Measurements from ENCODE around the gene SPATA31A1.
"Not testable (repeated sequence)": the region's sequence is repeated elsewhere in the genome, so short reads cannot be mapped to it uniquely, and the experiment has no call there.

SPATA31A1 gene

GRCh38 chr9:39355369-39355768 is at the start of gene SPATA31A1:
Gene SPATA31A1 (plus strand): TSS chr9:39355669. CDS start chr9:39355731, 62 bp downstream.
- DNase-seq (ENCODE audit: low read depth in 1 of 2, low spot score in 1 of 2): not testable (repeated sequence)

GRCh38 chr9:39407261-39408204 is 52.1 kb downstream of the SPATA31A1 start:
- DNase-seq (ENCODE audit: low read depth in 1 of 2, low spot score in 1 of 2): not testable (repeated sequence)

- DNase-seq (ENCODE audit: low read depth in 1 of 2, low spot score in 1 of 2): not testable (repeated sequence)
Observed at GRCh38 chr9:39411254-39411940, 55.9 kb downstream of the SPATA31A1 start.

Measured in activated T-helper 1 cell treated with anti-CD3 and anti-CD28 coated beads, Interleukin-2, amount 50 U/mL, for 16 hours (primary cell).